H1 (cell line): ENCODE data around the gene MARCHF3. TPM values are rescaled to one million over a fixed set of nuclear protein-coding genes. Genes with fewer than 3 reads are reported as not detected.

ENCODE experiments used
- CBX8 ChIP-seq: fragments of 300-800, 300-1000 bp; sonication (generic); IDR thresholded peaks from 2 replicates; pipeline ENCODE4 v1.7.1; 2016; ENCODE audit warnings: low read depth, low read length, borderline replicate concordance
- RNF2 ChIP-seq: fragments of 200-900, 300-1000 bp; sonication (generic); IDR thresholded peaks from 2 replicates; pipeline ENCODE4 v1.7.1; 2016; ENCODE audit warnings: borderline replicate concordance, low read depth, mild to moderate bottlenecking, antibody characterized with exemption, low read length; ENCODE audit not compliant: poor library complexity, severe bottlenecking; ENCODE audit errors: missing control alignments
- RXRA ChIP-seq: IDR thresholded peaks from 2 replicates; pipeline ENCODE4 v1.6.1; 2011; ENCODE audit warnings: low read depth, mild to moderate bottlenecking, low read length, moderate library complexity; ENCODE audit not compliant: insufficient read depth
- SIN3A ChIP-seq, 2 experiments: IDR thresholded peaks in 1 of 2; conservative IDR thresholded peaks in 1 of 2; 2 replicates each; pipeline ENCODE4 v1.6.1; 2011 to 2012; ENCODE audit warnings: low read length in 2 of 2, improper control_type of control experiment in 1 of 2, low read depth in 1 of 2, mild to moderate bottlenecking in 1 of 2
- SRF ChIP-seq: IDR thresholded peaks from 2 replicates; pipeline ENCODE4 v1.6.1; 2011; ENCODE audit warnings: mild to moderate bottlenecking, low read depth, low read length, moderate library complexity
- TCF12 ChIP-seq: IDR thresholded peaks from 2 replicates; pipeline ENCODE4 v1.6.1; 2011; ENCODE audit warnings: low read depth, mild to moderate bottlenecking, low read length
- polyA plus RNA-seq, 7 experiments: library from polyadenylated mRNA; depleted of rRNA in 3 of 7; stranded (reverse) in 5 of 7; unstranded in 2 of 7; fragments of >200 nt in 5 of 7; fragments of 200-250 nt in 2 of 7; gene quantifications; 1 replicate in 5 of 7; 2 replicates in 1 of 7; 4 replicates in 1 of 7; pipeline versions ENCODE4 v1.2.1 to v1.2.3, GENCODE V29; 2011 to 2013; ENCODE audit warnings: missing spikeins in 2 of 7, mixed read lengths in 2 of 7
- total RNA-seq: library from RNA; stranded (reverse); fragmentation: NEBNext Ultra II Directional; extraction: Animal tissue kit (Norgen Biotek cat#: 25700); gene quantifications from 2 replicates; pipeline ENCODE4 v1.2.1, GENCODE V29; 2021
- TF ChIP-seq, protein P1 (sequence below): fragments of 300-600 bp; sonication (generic); IDR thresholded peaks from 2 replicates; pipeline ENCODE4 v1.7.1; 2012; ENCODE audit warnings: low read length, moderate library complexity, mild to moderate bottlenecking, inconsistent platforms; ENCODE audit not compliant: insufficient replicate concordance

MARCHF3 gene
- total and polyA plus RNA-seq, 2 of the 8 experiments (the other 6 are each of a cell fraction or from before 2014, with no cell fraction given): 12.0 to 16.9 TPM

DNA sequence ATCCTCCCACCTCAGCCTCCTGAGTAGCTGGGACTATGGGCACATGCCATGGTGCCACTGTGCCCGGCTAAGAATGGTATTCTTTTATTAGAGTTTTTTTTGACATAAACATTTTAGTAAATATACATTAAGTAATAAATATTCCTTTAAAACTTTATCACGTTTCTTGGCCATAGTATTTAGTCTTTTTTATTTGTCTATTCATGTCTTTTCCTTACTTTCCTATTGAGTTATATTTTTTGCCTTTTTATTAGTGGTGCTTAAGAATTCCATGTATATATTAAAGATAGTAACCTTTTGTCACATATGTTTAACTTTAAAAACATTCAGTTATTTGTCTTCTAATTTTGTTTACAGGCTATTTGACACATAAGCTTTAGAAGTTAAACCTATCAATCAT, 73.4 kb downstream of the MARCHF3 start (continued):
- TF ChIP-seq, protein P1, sequence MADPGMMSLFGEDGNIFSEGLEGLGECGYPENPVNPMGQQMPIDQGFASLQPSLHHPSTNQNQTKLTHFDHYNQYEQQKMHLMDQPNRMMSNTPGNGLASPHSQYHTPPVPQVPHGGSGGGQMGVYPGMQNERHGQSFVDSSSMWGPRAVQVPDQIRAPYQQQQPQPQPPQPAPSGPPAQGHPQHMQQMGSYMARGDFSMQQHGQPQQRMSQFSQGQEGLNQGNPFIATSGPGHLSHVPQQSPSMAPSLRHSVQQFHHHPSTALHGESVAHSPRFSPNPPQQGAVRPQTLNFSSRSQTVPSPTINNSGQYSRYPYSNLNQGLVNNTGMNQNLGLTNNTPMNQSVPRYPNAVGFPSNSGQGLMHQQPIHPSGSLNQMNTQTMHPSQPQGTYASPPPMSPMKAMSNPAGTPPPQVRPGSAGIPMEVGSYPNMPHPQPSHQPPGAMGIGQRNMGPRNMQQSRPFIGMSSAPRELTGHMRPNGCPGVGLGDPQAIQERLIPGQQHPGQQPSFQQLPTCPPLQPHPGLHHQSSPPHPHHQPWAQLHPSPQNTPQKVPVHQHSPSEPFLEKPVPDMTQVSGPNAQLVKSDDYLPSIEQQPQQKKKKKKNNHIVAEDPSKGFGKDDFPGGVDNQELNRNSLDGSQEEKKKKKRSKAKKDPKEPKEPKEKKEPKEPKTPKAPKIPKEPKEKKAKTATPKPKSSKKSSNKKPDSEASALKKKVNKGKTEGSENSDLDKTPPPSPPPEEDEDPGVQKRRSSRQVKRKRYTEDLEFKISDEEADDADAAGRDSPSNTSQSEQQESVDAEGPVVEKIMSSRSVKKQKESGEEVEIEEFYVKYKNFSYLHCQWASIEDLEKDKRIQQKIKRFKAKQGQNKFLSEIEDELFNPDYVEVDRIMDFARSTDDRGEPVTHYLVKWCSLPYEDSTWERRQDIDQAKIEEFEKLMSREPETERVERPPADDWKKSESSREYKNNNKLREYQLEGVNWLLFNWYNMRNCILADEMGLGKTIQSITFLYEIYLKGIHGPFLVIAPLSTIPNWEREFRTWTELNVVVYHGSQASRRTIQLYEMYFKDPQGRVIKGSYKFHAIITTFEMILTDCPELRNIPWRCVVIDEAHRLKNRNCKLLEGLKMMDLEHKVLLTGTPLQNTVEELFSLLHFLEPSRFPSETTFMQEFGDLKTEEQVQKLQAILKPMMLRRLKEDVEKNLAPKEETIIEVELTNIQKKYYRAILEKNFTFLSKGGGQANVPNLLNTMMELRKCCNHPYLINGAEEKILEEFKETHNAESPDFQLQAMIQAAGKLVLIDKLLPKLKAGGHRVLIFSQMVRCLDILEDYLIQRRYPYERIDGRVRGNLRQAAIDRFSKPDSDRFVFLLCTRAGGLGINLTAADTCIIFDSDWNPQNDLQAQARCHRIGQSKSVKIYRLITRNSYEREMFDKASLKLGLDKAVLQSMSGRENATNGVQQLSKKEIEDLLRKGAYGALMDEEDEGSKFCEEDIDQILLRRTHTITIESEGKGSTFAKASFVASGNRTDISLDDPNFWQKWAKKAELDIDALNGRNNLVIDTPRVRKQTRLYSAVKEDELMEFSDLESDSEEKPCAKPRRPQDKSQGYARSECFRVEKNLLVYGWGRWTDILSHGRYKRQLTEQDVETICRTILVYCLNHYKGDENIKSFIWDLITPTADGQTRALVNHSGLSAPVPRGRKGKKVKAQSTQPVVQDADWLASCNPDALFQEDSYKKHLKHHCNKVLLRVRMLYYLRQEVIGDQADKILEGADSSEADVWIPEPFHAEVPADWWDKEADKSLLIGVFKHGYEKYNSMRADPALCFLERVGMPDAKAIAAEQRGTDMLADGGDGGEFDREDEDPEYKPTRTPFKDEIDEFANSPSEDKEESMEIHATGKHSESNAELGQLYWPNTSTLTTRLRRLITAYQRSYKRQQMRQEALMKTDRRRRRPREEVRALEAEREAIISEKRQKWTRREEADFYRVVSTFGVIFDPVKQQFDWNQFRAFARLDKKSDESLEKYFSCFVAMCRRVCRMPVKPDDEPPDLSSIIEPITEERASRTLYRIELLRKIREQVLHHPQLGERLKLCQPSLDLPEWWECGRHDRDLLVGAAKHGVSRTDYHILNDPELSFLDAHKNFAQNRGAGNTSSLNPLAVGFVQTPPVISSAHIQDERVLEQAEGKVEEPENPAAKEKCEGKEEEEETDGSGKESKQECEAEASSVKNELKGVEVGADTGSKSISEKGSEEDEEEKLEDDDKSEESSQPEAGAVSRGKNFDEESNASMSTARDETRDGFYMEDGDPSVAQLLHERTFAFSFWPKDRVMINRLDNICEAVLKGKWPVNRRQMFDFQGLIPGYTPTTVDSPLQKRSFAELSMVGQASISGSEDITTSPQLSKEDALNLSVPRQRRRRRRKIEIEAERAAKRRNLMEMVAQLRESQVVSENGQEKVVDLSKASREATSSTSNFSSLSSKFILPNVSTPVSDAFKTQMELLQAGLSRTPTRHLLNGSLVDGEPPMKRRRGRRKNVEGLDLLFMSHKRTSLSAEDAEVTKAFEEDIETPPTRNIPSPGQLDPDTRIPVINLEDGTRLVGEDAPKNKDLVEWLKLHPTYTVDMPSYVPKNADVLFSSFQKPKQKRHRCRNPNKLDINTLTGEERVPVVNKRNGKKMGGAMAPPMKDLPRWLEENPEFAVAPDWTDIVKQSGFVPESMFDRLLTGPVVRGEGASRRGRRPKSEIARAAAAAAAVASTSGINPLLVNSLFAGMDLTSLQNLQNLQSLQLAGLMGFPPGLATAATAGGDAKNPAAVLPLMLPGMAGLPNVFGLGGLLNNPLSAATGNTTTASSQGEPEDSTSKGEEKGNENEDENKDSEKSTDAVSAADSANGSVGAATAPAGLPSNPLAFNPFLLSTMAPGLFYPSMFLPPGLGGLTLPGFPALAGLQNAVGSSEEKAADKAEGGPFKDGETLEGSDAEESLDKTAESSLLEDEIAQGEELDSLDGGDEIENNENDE: no peak
- TF ChIP-seq RNF2: no peak
- TF ChIP-seq RXRA: no peak
- no peak for TF ChIP-seq TCF12
- no peak for TF ChIP-seq CBX8
- no peak for TF ChIP-seq SIN3A (conservative IDR thresholded peaks at IDR 0.05 in 1 of 2, IDR thresholded peaks at IDR 0.05 in 1 of 2; ENCODE audit: low read depth in 1 of 2, low read length in 2 of 2)
- TF ChIP-seq SRF: no peak
